Bone marrow (tissue), 2 donors: ENCODE measurements around the gene MKLN1.
A peak's percentile ranks its signal among the peaks of the same experiment; 100 is the strongest.

Experiments used
- DNase-seq, 2 donors: peaks; one replicate each; lab custom pipeline; 2025; lab: John Stamatoyannopoulos, UW

The MKLN1 gene

GRCh38 chr7:131522325-131522930, 194.8 kb downstream of the MKLN1 start:
- DNase-seq, result peak in 1 of 2 donors; percentile 35

DNA sequence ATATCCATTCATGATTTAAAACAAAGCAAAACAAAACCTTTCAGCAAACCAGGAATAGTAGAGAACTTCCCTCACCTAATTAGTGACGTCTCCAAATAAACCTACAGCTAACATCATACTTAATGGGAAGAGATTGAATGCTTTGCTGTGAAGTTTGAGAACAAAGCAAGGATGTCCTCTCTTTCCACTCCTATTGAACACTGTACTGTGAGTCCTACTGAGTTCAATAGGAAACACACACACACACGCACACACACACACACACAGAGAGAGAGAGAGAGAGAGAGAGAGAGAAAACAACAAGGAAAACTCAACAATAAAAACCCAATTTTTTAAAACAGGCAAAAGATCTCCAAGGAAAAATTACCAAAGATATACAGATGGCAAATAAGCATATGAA, 196.4 kb downstream of the MKLN1 start:
- DNase-seq, result no peak

- DNase-seq, result no peak
Measured at GRCh38 chr7:131524703-131525102, 197.0 kb downstream of the MKLN1 start.

DNA sequence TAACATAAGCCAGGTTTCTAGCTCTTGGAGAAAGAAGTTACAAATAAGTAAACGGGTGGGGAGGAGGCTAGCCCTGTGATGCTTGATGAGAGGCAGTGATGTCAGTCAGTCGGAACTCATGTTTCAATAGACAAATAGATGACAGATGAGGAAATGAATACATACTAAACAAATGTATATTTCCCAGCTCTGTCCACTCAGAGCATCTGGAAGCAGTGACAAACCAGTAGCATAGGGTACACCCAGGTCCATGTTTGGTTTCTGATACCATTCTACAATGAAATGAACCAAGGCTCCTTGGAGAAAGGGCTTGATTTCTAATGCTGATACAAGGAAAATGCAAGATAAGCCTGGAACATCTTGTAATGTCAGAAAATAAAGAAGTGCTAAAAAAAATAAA, 198.1 kb downstream of the MKLN1 start:
- no peak for DNase-seq

- DNase-seq, result peak in 1 of 2 donors; percentile 9
Measured at GRCh38 chr7:131527456-131527855, 199.8 kb downstream of the MKLN1 start.

DNA sequence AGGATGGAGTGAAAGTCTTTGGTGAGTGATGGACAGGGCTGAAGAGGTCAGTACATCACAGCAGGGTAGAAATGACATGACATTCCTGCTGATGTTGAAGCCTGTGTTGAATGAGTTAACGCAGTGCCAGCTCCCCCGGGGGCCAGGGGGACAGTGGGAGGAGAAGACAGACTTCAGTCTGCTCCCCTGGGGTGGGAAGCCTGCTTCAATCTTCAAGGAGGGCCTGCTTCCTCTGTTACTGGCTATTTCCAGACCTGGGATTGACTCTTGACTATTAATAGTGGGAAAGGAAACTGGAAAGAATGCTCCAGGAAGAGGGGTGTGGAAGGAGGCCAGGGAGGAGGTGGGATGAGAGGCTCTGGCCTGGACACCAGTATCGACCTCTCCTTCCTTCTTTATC, 201.5 kb downstream of the MKLN1 start:
- no peak for DNase-seq

DNA sequence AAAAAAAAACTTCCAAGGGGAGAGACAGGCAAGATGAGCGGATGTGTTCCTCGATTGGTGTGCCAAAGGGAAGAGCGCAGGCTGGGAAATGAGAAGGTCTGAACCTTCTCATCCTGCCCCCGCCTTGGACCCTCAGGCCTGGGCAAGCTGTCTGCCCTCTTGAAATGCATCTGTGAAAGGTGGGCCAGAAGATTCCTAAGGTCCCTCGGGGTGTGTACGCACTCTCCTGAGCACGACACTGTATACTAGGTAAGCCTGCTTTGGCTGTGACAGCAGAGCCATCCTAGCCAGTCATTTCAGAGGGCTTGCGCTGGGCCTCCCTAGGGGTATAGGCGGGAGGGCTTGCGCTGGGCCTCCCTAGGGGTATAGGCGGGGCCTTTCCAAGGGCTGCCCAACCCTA, 201.9 kb downstream of the MKLN1 start:
- no peak for DNase-seq

GRCh38 chr7:131530137-131530536, 202.5 kb downstream of the MKLN1 start:
- no peak for DNase-seq

GRCh38 chr7:131532570-131533091, 205.0 kb downstream of the MKLN1 start:
- DNase-seq, result no peak

GRCh38 chr7:131533151-131533559, 205.5 kb downstream of the MKLN1 start:
- no peak for DNase-seq

DNA sequence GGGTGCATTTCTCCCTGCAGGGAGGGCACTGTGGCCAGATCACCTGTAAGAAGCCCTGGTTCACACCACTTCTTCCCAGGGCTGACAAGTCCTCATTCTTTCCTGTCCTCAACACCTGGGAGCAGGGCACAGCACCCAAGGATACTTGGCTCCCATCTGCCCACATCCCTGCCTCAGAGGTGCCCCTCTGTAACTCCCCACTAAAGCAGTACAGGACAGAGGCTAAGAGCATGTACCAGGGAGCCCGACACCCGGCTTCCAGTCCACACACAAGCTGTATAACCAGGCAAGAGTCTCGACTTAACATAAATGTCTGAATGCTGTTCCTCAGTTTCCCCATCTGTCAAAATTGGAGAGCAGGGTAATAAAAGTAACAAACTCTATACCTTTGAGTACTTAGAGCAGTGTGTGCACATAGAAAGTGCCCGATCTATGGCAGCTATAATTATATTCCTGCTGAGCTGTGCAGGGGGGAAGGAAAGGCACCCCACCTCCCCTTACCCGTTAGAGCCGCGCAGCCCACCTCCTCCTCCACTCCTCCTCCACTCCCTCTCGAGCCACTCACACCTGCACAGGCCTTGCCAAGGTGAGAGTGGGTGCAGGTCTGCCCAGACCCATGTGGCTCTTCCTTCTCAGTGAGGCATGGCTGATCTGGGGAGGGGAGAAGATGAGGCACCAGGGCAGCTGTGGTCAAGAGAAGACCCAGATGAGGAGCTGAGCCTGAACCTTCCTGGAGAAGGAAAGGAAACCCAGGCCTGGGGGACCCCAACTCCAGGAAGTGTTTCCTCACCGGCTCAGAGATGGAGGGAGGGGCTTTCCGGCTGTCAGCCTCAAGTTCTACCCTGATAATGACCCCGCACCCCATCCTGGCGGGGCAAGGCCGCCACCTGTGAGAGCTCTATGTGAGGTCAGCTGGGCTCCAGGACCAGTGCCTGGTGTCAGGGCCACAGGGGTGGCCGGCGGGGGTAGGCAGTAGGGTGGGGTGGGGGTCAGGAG, 206.2 kb downstream of the MKLN1 start:
- no peak for DNase-seq

- DNase-seq, result no peak
Measured at GRCh38 chr7:131536361-131536849, 208.7 kb downstream of the MKLN1 start.

GRCh38 chr7:131537571-131537978, 209.9 kb downstream of the MKLN1 start:
- no peak for DNase-seq

- no peak for DNase-seq
Measured at GRCh38 chr7:131538071-131538812, 210.6 kb downstream of the MKLN1 start.

DNA sequence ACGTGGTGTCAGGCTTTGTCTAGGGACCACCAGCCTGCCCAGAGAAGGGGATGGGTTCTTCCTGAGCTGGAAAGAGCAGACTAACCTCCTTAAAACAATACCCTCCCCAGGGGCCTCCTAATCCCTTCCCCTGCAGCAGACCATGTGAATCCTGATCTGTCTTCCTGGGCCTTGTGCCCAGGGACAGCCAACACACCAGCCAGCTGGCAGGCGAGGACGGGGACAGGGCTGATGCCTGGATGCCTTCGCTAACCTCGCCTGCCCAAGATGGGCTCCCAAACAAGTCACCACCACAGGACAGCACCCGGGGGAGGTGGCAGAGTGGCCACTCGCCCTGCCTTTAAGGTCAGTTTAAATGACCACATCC, 211.1 kb downstream of the MKLN1 start:
- no peak for DNase-seq

DNA sequence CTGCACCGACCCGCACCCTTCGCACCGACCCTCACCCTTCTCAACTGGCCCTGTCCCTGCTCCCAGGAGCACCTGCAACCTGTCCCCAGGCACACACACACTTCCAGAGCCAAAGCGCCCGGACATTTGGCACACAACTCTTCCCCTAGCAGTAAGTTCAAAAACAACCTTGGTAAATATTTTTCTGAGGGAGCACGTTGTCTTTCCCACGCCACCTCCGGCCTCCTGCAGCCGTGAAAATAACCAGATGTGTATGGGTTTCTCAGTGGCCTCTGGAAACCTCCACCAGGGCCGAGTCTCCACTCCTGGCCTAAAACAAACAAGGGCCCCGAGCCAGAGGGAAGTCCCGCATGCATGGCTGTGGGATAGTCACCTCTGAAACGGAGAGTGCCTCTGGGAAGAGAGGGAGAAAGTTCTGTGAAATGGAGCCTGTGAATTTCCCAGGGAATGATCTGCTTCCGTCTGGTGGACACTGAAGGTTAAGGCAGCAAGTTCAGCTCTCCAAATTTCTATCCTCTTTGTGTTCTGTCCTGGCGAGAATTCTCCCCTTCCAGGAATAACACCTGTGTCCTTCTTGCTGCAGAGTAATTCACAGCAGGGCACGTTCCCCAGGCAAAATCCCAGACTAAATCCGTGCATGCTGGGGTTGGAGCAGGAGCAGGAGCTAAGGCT, 213.0 kb downstream of the MKLN1 start:
- DNase-seq, result no peak

GRCh38 chr7:131543298-131543697, 215.6 kb downstream of the MKLN1 start:
- DNase-seq, result no peak

GRCh38 chr7:131544021-131544420, 216.3 kb downstream of the MKLN1 start:
- no peak for DNase-seq

- no peak for DNase-seq
Measured at GRCh38 chr7:131544449-131545301, 217.0 kb downstream of the MKLN1 start.

GRCh38 chr7:131546126-131546525, 218.4 kb downstream of the MKLN1 start:
- no peak for DNase-seq
